Right atrium auricular region (tissue), 2 donors: ENCODE data around the gene PTPN23. TPM values are rescaled to one million over a fixed set of nuclear protein-coding genes. Genes with fewer than 3 reads are reported as not detected.

Experiments
- DNase-seq: peaks from one replicate; pipeline ENCODE4 v3.0.0-alpha.2; 2019; ENCODE audit warnings: low spot score
- H3K27ac ChIP-seq, 2 donors: fragments of 200-600 bp; sonication (generic); 1 replicate in 1 of 2; 2 replicates in 1 of 2; pipeline ENCODE4 v1.5.1; 2016 to 2019
- H3K27me3 ChIP-seq, 2 donors: fragments of 200-600 bp; sonication (generic); one replicate each; pipeline versions ENCODE4 v1.5.1 to v1.6.0; 2017 to 2019
- H3K36me3 ChIP-seq: fragments of 200-600 bp; sonication (generic); one replicate; pipeline ENCODE4 v1.5.1; 2016
- H3K4me1 ChIP-seq, 2 donors: fragments of 200-600 bp; sonication (generic); one replicate each; pipeline versions ENCODE4 v1.5.1 to v1.6.0; 2017 to 2019
- H3K4me3 ChIP-seq, 2 donors: fragments of 200-600 bp; sonication (generic); 1 replicate in 1 of 2; 2 replicates in 1 of 2; pipeline ENCODE4 v1.5.1; 2017 to 2019; ENCODE audit warnings: mild to moderate bottlenecking in 1 of 2, moderate library complexity in 1 of 2
- H3K9me3 ChIP-seq, 2 donors: fragments of 200-600 bp; sonication (generic); one replicate each; pipeline ENCODE4 v1.5.1; 2019
- CTCF ChIP-seq, 2 donors: fragments of 200-600 bp; sonication (generic); IDR thresholded peaks; one replicate each; pipeline ENCODE4 v1.5.1; 2019; ENCODE audit warnings: antibody characterized with exemption in 2 of 2
- total RNA-seq, 2 donors: library from RNA; depleted of rRNA; stranded (reverse); fragments of >200 nt; gene quantifications; one replicate each; pipeline ENCODE4 v1.1.0, GENCODE V29; 2016

The PTPN23 gene
- total RNA-seq: 10 to 100 TPM; 13.7 to 18.8 TPM

GRCh38 chr3:47380601-47381316 is at the start of gene PTPN23:
TSS of gene PTPN23 (plus strand) at chr3:47381021. CDS start at chr3:47381097, 76 bp downstream.
- DNase-seq: peak; percentile 98
- Histone ChIP-seq H3K4me3 (peak within 1 kb of the TSS; percentile 78 to 92), H3K27ac (peak within 1 kb of the TSS; percentile 94 to 96), H3K4me1 (peaks cover 0 to 42% of the 10 kb centered on the region in 2 donors), H3K27me3 (no peaks in the 10 kb centered on the region), H3K9me3 (no peaks in the 10 kb centered on the region), H3K36me3 (no peaks in the 10 kb centered on the region)
- TF ChIP-seq CTCF (IDR thresholded peaks at IDR 0.05): no peak

GRCh38 chr3:47333907-47334306 is 46.9 kb upstream of the PTPN23 start:
- H3K36me3 ChIP-seq: peaks cover 85% of the 10 kb centered on the region
- no peak overlapping the region for H3K4me3 ChIP-seq
- no peaks in the 10 kb centered on the region for H3K27me3 ChIP-seq
- no peak for TF ChIP-seq CTCF (IDR thresholded peaks at IDR 0.05)
- no peak for DNase-seq
- no peaks in the 10 kb centered on the region for H3K4me1 ChIP-seq
- H3K27ac ChIP-seq: no peak overlapping the region
- H3K9me3 ChIP-seq: no peaks in the 10 kb centered on the region

GRCh38 chr3:47337656-47338055 is 43.2 kb upstream of the PTPN23 start:
- Histone ChIP-seq H3K9me3 (no peaks in the 10 kb centered on the region), H3K27ac (no peak overlapping the region), H3K4me1 (no peaks in the 10 kb centered on the region), H3K27me3 (no peaks in the 10 kb centered on the region), H3K4me3 (no peak overlapping the region), H3K36me3 (peaks cover 84% of the 10 kb centered on the region)
- TF ChIP-seq CTCF (IDR thresholded peaks at IDR 0.05): no peak
- DNase-seq: no peak

GRCh38 chr3:47339951-47340350 is 40.9 kb upstream of the PTPN23 start:
- Histone ChIP-seq H3K27me3 (no peaks in the 10 kb centered on the region), H3K4me3 (no peak overlapping the region), H3K9me3 (no peaks in the 10 kb centered on the region), H3K4me1 (no peaks in the 10 kb centered on the region), H3K36me3 (peaks cover 72% of the 10 kb centered on the region), H3K27ac (no peak overlapping the region)
- no peak for TF ChIP-seq CTCF (IDR thresholded peaks at IDR 0.05)
- DNase-seq: no peak

- Histone ChIP-seq H3K27ac (no peak overlapping the region), H3K36me3 (peaks cover 71% of the 10 kb centered on the region), H3K4me1 (peaks cover 0 to under 1% of the 10 kb centered on the region in 2 donors), H3K27me3 (no peaks in the 10 kb centered on the region), H3K4me3 (no peak overlapping the region), H3K9me3 (no peaks in the 10 kb centered on the region)
- DNase-seq: no peak
- TF ChIP-seq CTCF (IDR thresholded peaks at IDR 0.05): no peak
These were observed 40.0 kb upstream of the PTPN23 start for GRCh38 chr3:47340866-47341265.

- H3K27ac ChIP-seq: no peak overlapping the region
- no peak for TF ChIP-seq CTCF (IDR thresholded peaks at IDR 0.05)
- H3K27me3 ChIP-seq: no peaks in the 10 kb centered on the region
- H3K36me3 ChIP-seq: peaks cover 58% of the 10 kb centered on the region
- H3K4me3 ChIP-seq: no peak overlapping the region
- H3K4me1 ChIP-seq: peaks cover 0 to 8% of the 10 kb centered on the region in 2 donors
- no peaks in the 10 kb centered on the region for H3K9me3 ChIP-seq
- DNase-seq: no peak
These were observed 38.7 kb upstream of the PTPN23 start for GRCh38 chr3:47342151-47342550.
